KMS-11 (cell line): ENCODE data around the gene SHROOM3.

ENCODE experiments used
- H2AFZ ChIP-seq: fragments of 200-600 bp; sonication (generic); 2 replicates; pipeline ENCODE4 v1.6.1; 2016; ENCODE audit warnings: antibody characterized with exemption, mixed run types, low read depth
- H3K27ac ChIP-seq: fragments of 200-600 bp; sonication (generic); 2 replicates; pipeline ENCODE4 v1.6.1; 2016; ENCODE audit warnings: mild to moderate bottlenecking, mixed run types
- H3K27me3 ChIP-seq: fragments of 200-600 bp; sonication (generic); 2 replicates; pipeline ENCODE4 v1.6.1; 2017; ENCODE audit warnings: mild to moderate bottlenecking, low read depth, mixed run types, moderate library complexity; ENCODE audit not compliant: insufficient read depth
- H3K36me3 ChIP-seq: fragments of 200-600 bp; sonication (generic); 2 replicates; pipeline ENCODE4 v1.6.1; 2017; ENCODE audit warnings: mild to moderate bottlenecking, mixed run types; ENCODE audit not compliant: insufficient read depth
- H3K4me1 ChIP-seq: fragments of 200-600 bp; sonication (generic); 2 replicates; pipeline ENCODE4 v1.6.1; 2016; ENCODE audit warnings: mild to moderate bottlenecking, low read depth, mixed run types; ENCODE audit not compliant: poor library complexity, severe bottlenecking
- H3K4me2 ChIP-seq: fragments of 200-600 bp; sonication (generic); 2 replicates; pipeline ENCODE4 v1.7.0; 2016; ENCODE audit warnings: mild to moderate bottlenecking, mixed run types
- H3K4me3 ChIP-seq: fragments of 200-600 bp; sonication (generic); IDR thresholded peaks from 2 replicates; pipeline ENCODE4 v1.6.1; 2017; ENCODE audit warnings: low read depth, low read length, mixed read lengths; ENCODE audit not compliant: insufficient read depth
- H3K79me2 ChIP-seq: fragments of 200-600 bp; sonication (generic); 2 replicates; pipeline ENCODE4 v1.6.1; 2016; ENCODE audit warnings: low read depth, mixed run types; ENCODE audit not compliant: insufficient read depth
- H3K9ac ChIP-seq: fragments of 200-600 bp; sonication (generic); 2 replicates; pipeline ENCODE4 v1.6.1; 2016; ENCODE audit warnings: mild to moderate bottlenecking, mixed run types
- H4K20me1 ChIP-seq: fragments of 200-600 bp; sonication (generic); 2 replicates; pipeline ENCODE4 v1.6.1; 2016; ENCODE audit warnings: mild to moderate bottlenecking, mixed run types; ENCODE audit not compliant: insufficient read depth
- CTCF ChIP-seq: fragments of 200-600 bp; sonication (generic); conservative IDR thresholded peaks from 2 replicates; pipeline ENCODE4 v1.6.1; 2017; ENCODE audit warnings: low read depth, mild to moderate bottlenecking, antibody characterized with exemption, low read length, moderate library complexity, mixed read lengths

Gene SHROOM3

GRCh38 chr4:76758996-76759395 lies 324.0 kb downstream of the SHROOM3 start:
- no peak for TF ChIP-seq CTCF
- Histone ChIP-seq H3K4me2 (no peak overlapping the region), H3K79me2 (no peaks in the 10 kb centered on the region), H4K20me1 (no peaks in the 10 kb centered on the region), H3K4me1 (peaks cover 5% of the 10 kb centered on the region), H2AFZ (no peak overlapping the region), H3K36me3 (no peaks in the 10 kb centered on the region), H3K27me3 (no peaks in the 10 kb centered on the region), H3K27ac (no peak overlapping the region), H3K9ac (no peak overlapping the region), H3K4me3 (no peak overlapping the region)

GRCh38 chr4:76760193-76760592 lies 325.2 kb downstream of the SHROOM3 start:
- H3K36me3 ChIP-seq, result no peaks in the 10 kb centered on the region
- H2AFZ ChIP-seq, result no peak overlapping the region
- no peak overlapping the region for H3K27ac ChIP-seq

GRCh38 chr4:76762137-76763130 lies 327.4 kb downstream of the SHROOM3 start:
- Histone ChIP-seq H3K4me2 (no peak overlapping the region), H3K9ac (no peak overlapping the region), H3K4me3 (no peak overlapping the region), H3K4me1 (peaks cover 5% of the 10 kb centered on the region), H3K79me2 (no peaks in the 10 kb centered on the region), H3K36me3 (no peaks in the 10 kb centered on the region), H2AFZ (no peak overlapping the region), H3K27ac (no peak overlapping the region), H4K20me1 (no peaks in the 10 kb centered on the region), H3K27me3 (no peaks in the 10 kb centered on the region)
- TF ChIP-seq CTCF, result no peak

More at GRCh38 chr4:76760193-76760592, 325.2 kb downstream of the SHROOM3 start:
- Histone ChIP-seq H3K4me2 (no peak overlapping the region), H3K4me3 (no peak overlapping the region), H4K20me1 (no peaks in the 10 kb centered on the region), H3K27me3 (no peaks in the 10 kb centered on the region), H3K9ac (no peak overlapping the region), H3K4me1 (peaks cover 5% of the 10 kb centered on the region), H3K79me2 (no peaks in the 10 kb centered on the region)
- TF ChIP-seq CTCF, result no peak

- Histone ChIP-seq H3K9ac (no peak overlapping the region), H4K20me1 (no peaks in the 10 kb centered on the region), H3K36me3 (no peaks in the 10 kb centered on the region), H3K27ac (no peak overlapping the region), H2AFZ (no peak overlapping the region), H3K4me1 (no peaks in the 10 kb centered on the region), H3K79me2 (no peaks in the 10 kb centered on the region), H3K4me2 (no peak overlapping the region), H3K27me3 (no peaks in the 10 kb centered on the region), H3K4me3 (no peak overlapping the region)
- no peak for TF ChIP-seq CTCF
Observed at GRCh38 chr4:76764251-76764650, 329.2 kb downstream of the SHROOM3 start.
